ENCODE data around the gene KRTAP4-16.
"Not testable (repeated sequence)": the region's sequence is repeated elsewhere in the genome, so short reads cannot be mapped to it uniquely, and the experiment has no call there.

KRTAP4-16 gene

DNA sequence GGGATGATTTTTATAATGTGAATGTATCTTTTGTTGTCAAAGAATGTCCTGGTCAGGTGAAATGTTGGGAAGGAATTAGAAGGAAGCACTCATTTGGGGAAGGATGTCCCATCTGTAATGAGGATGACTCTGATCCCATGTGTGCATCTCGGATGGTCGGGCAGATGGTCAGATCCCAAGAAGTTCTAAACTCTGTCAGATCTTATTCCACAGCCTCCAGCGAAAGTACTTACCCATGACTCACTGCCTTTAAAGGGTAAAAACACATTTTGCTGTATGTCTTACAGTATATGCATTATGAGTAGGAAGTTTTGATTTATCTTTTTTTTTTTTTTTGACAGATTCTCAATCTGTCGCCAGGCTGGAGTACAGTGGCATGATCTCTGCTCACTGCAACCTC is 16.7 kb upstream of the KRTAP4-16 start:
- no peak for DNase-seq

DNA sequence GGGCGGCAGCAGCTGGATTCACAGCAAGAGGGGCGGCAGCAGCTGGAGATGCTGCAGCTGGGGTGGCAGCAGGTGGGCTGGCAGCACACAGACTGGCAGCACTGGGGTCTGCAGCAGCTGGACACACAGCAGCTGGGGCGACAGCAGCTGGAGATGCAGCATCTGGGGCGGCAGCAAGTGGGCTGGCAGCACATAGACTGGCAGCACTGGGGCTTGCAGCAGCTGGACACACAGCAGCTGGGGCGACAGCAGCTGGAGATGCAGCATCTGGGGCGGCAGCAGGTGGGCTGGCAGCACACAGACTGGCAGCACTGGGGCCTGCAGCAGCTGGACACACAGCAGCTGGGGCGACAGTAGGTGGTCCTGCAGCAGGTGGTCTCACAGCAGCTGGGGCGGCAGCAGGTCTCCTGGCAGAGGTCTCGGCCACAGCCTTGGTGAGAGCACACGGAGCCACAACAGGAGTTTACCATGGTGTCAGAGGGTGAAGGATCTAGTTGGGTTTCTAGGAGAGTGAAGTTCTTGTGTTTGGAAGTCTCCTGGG is 15.9 kb upstream of the KRTAP4-16 start, which contains the start of gene KRTAP4-11:
KRTAP4-11 (minus strand) TSS at position 528 of the 541 bp plus-strand sequence; CDS start at position 470, 58 bp downstream.
- not testable (repeated sequence) for DNase-seq

- DNase-seq = no peak
Observed at GRCh38 chr17:41116297-41116696, 14.3 kb upstream of the KRTAP4-16 start.

DNA sequence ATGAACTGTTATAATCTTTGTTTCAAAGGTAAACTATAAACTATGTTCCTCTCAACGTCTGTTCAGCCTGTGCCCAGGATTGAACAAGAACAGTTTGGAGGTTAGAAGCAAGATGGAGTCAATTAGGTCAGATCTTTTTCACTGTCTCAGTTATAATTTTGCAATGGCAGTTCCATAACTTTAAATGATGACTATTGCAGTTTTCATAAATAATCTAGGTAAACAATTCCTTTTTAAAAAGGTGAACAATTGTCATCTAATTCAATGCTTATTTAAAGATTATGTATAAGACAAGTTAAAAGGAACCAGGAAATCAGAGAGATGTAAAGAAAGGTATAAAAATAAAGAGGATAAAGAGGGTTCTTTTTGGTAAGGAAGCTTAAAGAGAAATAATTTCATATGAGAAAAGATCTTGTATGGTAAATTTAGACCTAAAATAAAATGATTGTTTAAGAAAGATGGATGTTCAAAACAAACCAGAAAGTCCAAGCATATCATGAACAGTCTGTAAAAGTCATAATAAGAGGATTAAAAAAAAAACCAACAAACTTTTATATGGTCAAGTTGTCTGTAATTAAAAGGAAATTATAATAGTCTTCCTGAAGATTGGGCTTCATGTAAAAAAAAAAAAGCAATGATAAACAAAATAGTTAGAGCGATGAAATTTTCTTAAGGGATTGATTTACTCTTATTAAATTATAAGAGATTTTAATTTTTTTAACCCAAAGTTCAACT is 9.3 kb upstream of the KRTAP4-16 start:
- no peak for DNase-seq

DNA sequence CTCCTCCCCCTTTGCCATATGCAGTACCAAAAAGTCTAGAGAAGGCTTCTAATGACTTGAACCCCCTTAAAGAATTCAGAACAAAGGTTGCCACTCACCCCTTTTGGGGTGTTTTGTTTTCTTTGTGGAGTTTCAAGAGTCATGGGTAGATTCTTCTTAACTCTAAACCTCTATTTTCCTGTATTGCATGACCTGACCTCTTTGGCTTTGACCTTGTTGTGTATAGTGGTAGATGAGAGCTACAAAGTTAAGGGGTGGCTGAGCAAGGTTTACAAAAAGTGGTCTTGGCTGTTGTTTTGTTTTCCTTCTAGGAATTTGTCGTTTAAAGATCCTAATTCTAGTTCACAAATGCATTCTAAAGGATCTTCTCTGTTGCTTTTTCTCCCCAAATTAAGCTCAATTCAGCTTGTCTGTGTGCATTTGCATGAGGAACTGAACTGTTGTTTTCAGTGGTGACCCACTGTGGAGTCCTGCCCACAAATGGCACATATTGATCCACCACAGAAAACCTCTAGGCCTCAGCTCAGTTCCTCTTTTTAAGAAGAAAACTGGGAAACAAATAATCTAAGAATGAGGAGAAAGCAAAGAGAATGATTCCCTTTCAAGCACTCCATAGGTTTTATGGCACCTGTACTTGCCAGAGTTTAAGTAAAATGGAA is 6.8 kb upstream of the KRTAP4-16 start:
- not testable (repeated sequence) for DNase-seq

DNA sequence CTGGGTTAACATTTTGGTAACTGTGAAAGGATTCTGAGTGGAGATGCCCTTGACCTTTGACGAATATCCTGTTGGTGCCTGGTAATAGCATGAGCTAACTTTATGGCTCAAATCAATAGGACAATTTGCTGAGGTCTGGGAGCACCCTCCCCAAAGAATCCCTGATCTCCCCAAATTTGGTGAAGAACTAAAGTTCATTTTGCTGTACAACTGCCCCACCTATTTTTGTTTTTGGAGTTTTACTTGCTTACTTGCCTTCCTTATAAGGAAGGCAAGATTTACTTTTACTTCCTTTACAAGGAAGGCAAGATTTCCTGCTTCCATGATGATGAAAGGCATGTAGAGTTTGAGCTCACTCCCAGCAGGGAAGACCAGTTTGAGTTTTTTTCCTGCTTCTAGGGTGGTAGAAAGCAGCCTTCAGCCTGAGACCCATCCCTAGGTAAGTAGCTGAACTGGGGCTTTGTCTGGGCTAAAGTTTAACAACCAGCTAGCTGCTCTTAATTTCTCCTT is 6.0 kb upstream of the KRTAP4-16 start:
- DNase-seq = no peak

- DNase-seq = not testable (repeated sequence)
Observed at GRCh38 chr17:41105347-41105746, 3.3 kb upstream of the KRTAP4-16 start, which contains the start of gene KRTAP4-9. TSS of gene KRTAP4-9 (plus strand) at chr17:41105389. CDS start at chr17:41105389, 0 bp downstream.

GRCh38 chr17:41104386-41105038 is 2.5 kb upstream of the KRTAP4-16 start:
- DNase-seq = not testable (repeated sequence)

GRCh38 chr17:41103896-41104295 is 1.9 kb upstream of the KRTAP4-16 start:
- no peak for DNase-seq

DNA sequence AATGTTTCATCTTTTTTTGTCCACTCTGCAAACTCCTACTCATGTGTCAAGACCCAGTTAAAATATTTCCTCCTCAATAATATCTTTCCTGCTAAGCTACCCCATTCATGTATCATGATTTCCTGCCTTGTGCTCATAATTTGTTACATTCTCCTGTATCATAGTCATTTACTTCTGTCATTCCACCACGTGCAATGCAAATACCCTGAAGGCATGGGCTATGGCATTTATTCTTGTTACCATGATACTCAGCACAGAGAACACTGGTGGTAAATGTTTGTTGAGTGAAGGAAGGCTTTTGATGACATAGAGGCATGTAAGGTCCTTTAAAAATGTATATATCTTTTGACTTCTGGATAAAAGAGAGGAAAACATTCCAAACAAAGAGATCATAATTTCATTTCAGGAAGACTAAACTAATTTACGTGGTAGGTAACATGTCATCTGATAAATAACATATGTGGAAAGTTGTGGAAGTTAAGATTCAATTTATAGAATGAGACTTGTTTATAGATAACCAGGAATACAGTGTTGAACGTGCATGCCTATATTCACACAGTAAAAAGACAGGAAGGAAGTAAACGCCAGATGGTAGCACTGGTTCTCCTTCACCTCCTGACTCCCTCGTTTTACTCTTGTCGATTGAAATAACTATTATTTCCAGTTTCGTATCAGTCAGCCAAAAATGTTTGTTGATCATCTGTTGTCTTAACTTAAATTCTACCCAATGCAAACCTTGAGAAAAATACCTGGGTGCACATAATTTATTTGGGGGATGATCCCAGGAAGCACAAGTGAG is 2.1 kb downstream of the KRTAP4-16 start:
- not testable (repeated sequence) for DNase-seq

- no peak for DNase-seq
Observed at GRCh38 chr17:41098481-41098880, 3.5 kb downstream of the KRTAP4-16 start.

DNA sequence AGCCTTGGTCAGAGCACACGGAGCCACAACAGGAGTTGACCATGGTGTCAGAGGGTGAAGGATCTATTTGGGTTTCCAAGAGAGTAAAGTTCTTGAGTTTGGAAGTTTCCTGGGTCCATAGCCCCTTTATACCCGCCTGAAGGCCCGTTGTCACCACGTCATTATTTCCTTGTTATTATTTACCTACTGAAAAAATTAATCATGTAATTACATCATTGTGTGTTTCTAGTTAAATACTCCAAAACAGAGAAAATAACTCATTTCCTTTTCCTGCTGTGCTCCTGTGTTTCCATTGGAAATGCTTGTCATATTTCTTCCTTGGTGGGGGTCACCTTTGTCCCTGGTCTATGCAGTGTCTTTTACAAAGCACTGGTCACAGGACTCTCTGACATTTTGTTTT is 4.0 kb downstream of the KRTAP4-16 start, which contains the start of gene KRTAP4-8:
KRTAP4-8 (minus strand) TSS at position 101 of the 400 bp plus-strand sequence; CDS start at position 43, 58 bp downstream.
- no peak for DNase-seq

- DNase-seq = no peak
Observed at GRCh38 chr17:41096055-41096454, 6.0 kb downstream of the KRTAP4-16 start.

DNA sequence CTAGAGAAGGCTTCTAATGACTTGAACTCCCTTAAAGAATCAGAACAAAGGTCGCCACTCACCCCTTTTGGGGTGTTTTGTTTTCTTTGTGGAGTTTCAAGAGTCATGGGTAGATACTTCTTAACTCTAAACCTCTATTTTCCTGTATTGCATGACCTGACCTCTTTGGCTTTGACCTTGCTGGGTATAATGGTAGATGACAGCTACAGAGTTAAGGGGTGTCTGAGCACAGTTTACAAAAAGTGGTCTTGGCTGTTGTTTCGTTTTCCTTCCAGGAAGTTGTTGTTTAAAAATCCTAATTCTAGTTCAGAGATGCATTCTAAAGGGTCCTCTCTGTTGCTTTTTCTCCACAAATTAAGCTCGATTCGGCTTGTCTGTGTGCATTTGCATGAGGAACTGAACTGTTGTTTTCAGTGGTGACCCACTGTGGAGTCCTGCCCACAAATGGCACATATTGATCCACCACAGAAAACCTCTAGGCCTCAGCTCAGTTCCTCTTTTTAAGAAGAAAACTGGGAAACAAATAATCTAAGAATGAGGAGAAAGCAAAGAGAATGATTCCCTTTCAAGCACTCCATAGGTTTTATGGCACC is 13.2 kb downstream of the KRTAP4-16 start:
- DNase-seq = not testable (repeated sequence)

- DNase-seq = not testable (repeated sequence)
Observed at GRCh38 chr17:41084100-41084856, 17.7 kb downstream of the KRTAP4-16 start, which contains the start of gene KRTAP4-7. TSS of gene KRTAP4-7 (plus strand) at chr17:41084150. CDS start at chr17:41084207, 57 bp downstream.

DNA sequence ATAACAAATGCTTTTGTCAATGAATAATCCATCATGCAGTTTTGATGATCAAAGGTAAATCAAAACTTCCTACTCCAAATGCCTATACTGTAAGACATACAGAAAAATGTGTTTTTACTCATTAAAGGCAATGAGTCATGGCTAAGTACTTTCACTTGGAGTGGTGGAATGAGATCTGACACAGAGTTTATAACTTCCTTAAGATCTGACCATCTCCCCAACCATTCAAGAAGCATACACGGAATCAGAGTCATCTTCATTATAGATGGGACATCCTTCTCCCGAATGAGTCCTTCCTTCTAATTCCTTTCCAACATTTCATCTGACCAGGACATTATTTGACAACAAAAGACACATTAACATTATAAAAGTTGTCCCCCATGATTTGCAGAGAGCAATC is 18.6 kb downstream of the KRTAP4-16 start:
- DNase-seq = not testable (repeated sequence)

DNA sequence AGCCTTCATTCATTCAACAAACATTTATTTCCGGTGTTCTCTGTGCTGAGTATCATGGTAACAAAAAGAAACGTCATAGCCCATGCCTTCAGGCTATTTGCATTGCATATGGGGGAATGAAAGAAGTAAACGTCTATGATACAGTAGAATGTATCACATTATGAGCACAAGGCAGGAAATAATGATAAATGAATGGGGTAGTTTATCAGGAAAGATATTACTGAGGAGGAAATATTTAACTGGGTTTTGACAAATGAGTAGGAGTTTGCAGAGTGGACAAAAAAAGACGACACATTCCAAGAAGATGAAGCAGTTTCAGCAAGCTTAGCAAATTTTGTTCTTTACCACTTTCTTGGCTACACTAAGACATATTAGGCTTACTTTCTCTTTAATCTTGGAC is 19.4 kb downstream of the KRTAP4-16 start:
- no peak for DNase-seq

DNA sequence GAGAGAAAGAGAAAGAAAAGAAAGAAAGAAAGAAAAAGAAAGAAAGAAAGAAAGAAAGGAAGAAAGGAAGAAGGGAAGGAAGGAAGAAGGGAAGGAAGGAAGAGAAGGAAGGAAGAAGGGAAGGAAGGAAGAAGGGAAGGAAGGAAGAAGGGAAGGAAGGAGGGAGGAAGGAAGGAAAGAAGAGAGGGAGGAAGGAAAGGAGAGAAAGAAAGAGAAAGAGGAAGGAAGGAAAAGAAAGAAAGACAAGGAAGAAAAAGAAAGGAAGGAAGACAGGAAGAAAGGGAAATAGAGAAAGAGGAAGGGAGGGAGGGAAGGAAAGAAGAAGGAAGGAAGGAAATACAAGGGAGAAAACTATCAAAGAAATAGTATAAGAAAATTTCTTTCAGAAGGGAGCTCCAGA is 25.2 kb downstream of the KRTAP4-16 start:
- DNase-seq = no peak

- DNase-seq = no peak
Observed at GRCh38 chr17:41073676-41074075, 28.3 kb downstream of the KRTAP4-16 start.

- no peak for DNase-seq
Observed at GRCh38 chr17:41071606-41072360, 30.2 kb downstream of the KRTAP4-16 start.
